K562 (cell line): Measurements from ENCODE around the gene BCAS3. TPM values are rescaled to one million over a fixed set of nuclear protein-coding genes. Genes with fewer than 3 reads are reported as not detected.

Experiments used
- ATAC-seq: fragments of 200-7000 bp; cut with Tn5 transposase; 3 replicates; pipeline ENCODE4 v1.9.1; 2020; ENCODE audit warnings: moderate library complexity
- BruUV-seq: library from RNA; stranded (reverse); fragments of 400-500 nt; replicated peaks from 2 replicates; lab custom pipeline; 2021; lab: Mats Ljungman, UMichigan
- CTCF ChIA-PET: fragments of 300-600 bp; formaldehyde crosslinking; extraction: SDS; loops from one replicate; lab custom pipeline; 2021; ENCODE audit warnings: low intra/inter-chr PET ratio; lab: Yijun Ruan, JAX
- POLR2A ChIA-PET: fragments of 300-600, 350-650 bp; sonication (Branson Sonifier 250); formaldehyde crosslinking; extraction: SDS; loops from one replicate; lab custom pipeline; 2021; ENCODE audit warnings: antibody characterized with exemption, inconsistent platforms; lab: Yijun Ruan, JAX
- DNase-seq, 4 experiments: peaks; one replicate each; pipeline versions ENCODE4 v3.0.0 to v3.0.0-alpha.2; 2011 to 2018; ENCODE audit warnings: low spot score in 3 of 4, mixed read lengths in 3 of 4; ENCODE audit errors: extremely low read depth in 1 of 4
- FAIRE-seq: peaks from 2 replicates; lab custom pipeline; 2011; peaks lifted over from hg19 to GRCh38; lab: Jason Lieb, UNC
- H2AFZ ChIP-seq: 2 replicates; pipeline ENCODE4 v1.6.0; 2011; ENCODE audit warnings: low read depth, low read length, control low read depth, inconsistent platforms
- H3K27ac ChIP-seq: fragments of 200-600 bp; 3 replicates; pipeline ENCODE4 v1.8.0; 2011; ENCODE audit warnings: low read depth, mild to moderate bottlenecking, control low read depth, inconsistent platforms, low read length, moderate library complexity, mixed read lengths; ENCODE audit errors: extremely low read depth
- H3K27me3 ChIP-seq, 2 experiments: fragments of 300-600 bp in 1 of 2; 2 replicates in 1 of 2; 3 replicates in 1 of 2; pipeline versions ENCODE4 v1.6.0 to v1.8.0; 2011; ENCODE audit warnings: inconsistent platforms in 2 of 2, low read length in 2 of 2, mild to moderate bottlenecking in 1 of 2, mixed read lengths in 1 of 2, moderate library complexity in 1 of 2; ENCODE audit not compliant: control insufficient read depth in 2 of 2, insufficient read depth in 2 of 2
- H3K36me3 ChIP-seq: fragments of 300-600 bp; 3 replicates; pipeline ENCODE4 v1.8.0; 2011; ENCODE audit warnings: mild to moderate bottlenecking, low read length, inconsistent platforms; ENCODE audit not compliant: control insufficient read depth, insufficient read depth
- H3K4me1 ChIP-seq, 2 experiments: fragments of 200-600 bp in 1 of 2; replicated peaks in 1 of 2; 2 replicates in 1 of 2; 3 replicates in 1 of 2; pipeline versions ENCODE4 v1.5.1 to v1.8.0; 2011; ENCODE audit warnings: inconsistent platforms in 2 of 2, low read length in 2 of 2, mild to moderate bottlenecking in 1 of 2, mixed read lengths in 1 of 2, moderate library complexity in 1 of 2; ENCODE audit not compliant: control insufficient read depth in 2 of 2, insufficient read depth in 2 of 2
- H3K4me2 ChIP-seq: 2 replicates; pipeline ENCODE4 v1.6.1; 2011; ENCODE audit warnings: low read length, control low read depth, inconsistent platforms, mixed read lengths; ENCODE audit not compliant: insufficient read depth
- H3K4me3 ChIP-seq: fragments of 200-600 bp; sonication (generic), shearing (Covaris generic); 2 replicates; pipeline ENCODE4 v1.5.1; 2016; ENCODE audit warnings: control low read depth, inconsistent platforms
- H3K79me2 ChIP-seq: fragments of 200-600 bp; 3 replicates; pipeline ENCODE4 v1.8.0; 2011; ENCODE audit warnings: low read length, inconsistent platforms; ENCODE audit not compliant: control insufficient read depth, insufficient read depth
- H3K9ac ChIP-seq, 2 experiments: 2 replicates each; pipeline versions ENCODE4 v1.6.0 to v1.6.1; 2011; ENCODE audit warnings: low read depth in 2 of 2, low read length in 2 of 2, control low read depth in 1 of 2, inconsistent platforms in 1 of 2, mild to moderate bottlenecking in 1 of 2, mixed read lengths in 1 of 2; ENCODE audit not compliant: insufficient read depth in 1 of 2
- H3K9me1 ChIP-seq: one replicate; pipeline ENCODE4 v1.6.0; 2011; ENCODE audit warnings: inconsistent platforms, mild to moderate bottlenecking, low read length, moderate library complexity; ENCODE audit not compliant: control insufficient read depth, insufficient read depth
- H3K9me3 ChIP-seq: replicated peaks from 2 replicates; pipeline ENCODE4 v1.5.1; 2011; ENCODE audit warnings: low read depth, low read length, inconsistent platforms; ENCODE audit not compliant: control insufficient read depth, insufficient read depth
- H4K20me1 ChIP-seq: replicated peaks from 2 replicates; pipeline ENCODE4 v1.6.1; 2011; ENCODE audit warnings: low read length, inconsistent platforms, mixed read lengths; ENCODE audit not compliant: control insufficient read depth, insufficient read depth
- ELK3 ChIP-seq: fragments of 450-650 bp; formaldehyde crosslinking; IDR thresholded peaks from 2 replicates; pipeline ENCODE4 v1.4.0; 2020; ENCODE audit warnings: mild to moderate bottlenecking
- ZBTB11 ChIP-seq, 3 experiments: fragments of 200-800 bp in 1 of 3; fragments of 250-450 bp in 1 of 3; fragments of 450-650 bp in 1 of 3; sonication (Bioruptor Pico) in 1 of 3; sonication (Bioruptor generic) in 1 of 3; formaldehyde crosslinking in 1 of 3; IDR thresholded peaks; 2 replicates each; pipeline versions ENCODE4 v1.6.1 to v1.8.0; 2016 to 2022; ENCODE audit warnings: mild to moderate bottlenecking in 2 of 3, missing genetic modification characterization in 2 of 3, missing compliant biosample characterization in 1 of 3, moderate library complexity in 1 of 3
- WGBS: fragments of 100-300 bp; shearing (Covaris generic); methylation state at CpG from one replicate; pipeline ENCODE4 v1.1.6; 2016; ENCODE audit warnings: low coverage, mixed read lengths; ENCODE audit not compliant: insufficient coverage; ENCODE audit errors: missing lambda C conversion rate; 5-methylcytosine and 5-hydroxymethylcytosine counted together
- in situ Hi-C: fragments of 300-500 bp; cut with MboI; formaldehyde crosslinking; loops from 4 replicates; pipeline ENCODE4 v1.15.0; 2018; ENCODE audit warnings: inconsistent platforms, mixed read lengths
- intact Hi-C: fragments of 100-400 bp; cut with micrococcal nuclease; formaldehyde crosslinking; loops from 2 replicates; pipeline ENCODE4 v1.14.2; 2022
- polyA plus RNA-seq, 8 experiments: library from polyadenylated mRNA; depleted of rRNA in 4 of 8; stranded (reverse) in 5 of 8; unstranded in 3 of 8; fragments of >200 nt; fragmentation: Nextera tagmentation in 2 of 8; fragmentation: Illumina TruSeq in 1 of 8; extraction: Ambion mirVana in 2 of 8; extraction: Trizol in 1 of 8; gene quantifications; 2 replicates each; pipeline versions ENCODE4 v1.2.1 to v1.2.3, GENCODE V29; 2011 to 2014; ENCODE audit warnings: inconsistent platforms in 1 of 8, missing spikeins in 1 of 8
- total RNA-seq, 7 experiments: library from RNA; depleted of rRNA in 6 of 7; stranded (reverse); fragments of >200 nt in 6 of 7; fragmentation: Illumina TruSeq in 2 of 7; extraction: Trizol in 2 of 7; gene quantifications; 2 replicates each; pipeline versions ENCODE4 v1.2.1 to v1.2.3, GENCODE V29; 2011 to 2021; ENCODE audit warnings: low replicate concordance in 1 of 7

Gene BCAS3
- total and polyA plus RNA-seq, 9 of the 15 experiments (the other 6 are each of a cell fraction or from before 2014, with no cell fraction given), result 1.9 to 5.5 (median 3.5) TPM

- no peak overlapping the region for H3K9ac ChIP-seq
- ATAC-seq (no peak), FAIRE-seq (no peak), DNase-seq (no peak)
- intact Hi-C loops, result no loop called here
- in situ Hi-C loops, result no loop called here
- no peak overlapping the region for H3K4me2 ChIP-seq
- H3K27ac ChIP-seq, result no peak overlapping the region
- CTCF ChIA-PET, result no interaction called here
- POLR2A ChIA-PET, result interaction anchor here (1.2 kb wide), 1 partner anchor 23 kb away, joined by 3 read pairs; no protein-coding TSS in a partner anchor
- H3K36me3 ChIP-seq, result no peaks in the 10 kb centered on the region
- no peaks in the 10 kb centered on the region for H3K4me1 ChIP-seq
- no peaks in the 10 kb centered on the region for H3K27me3 ChIP-seq
- H4K20me1 ChIP-seq, result no peaks in the 10 kb centered on the region
- TF ChIP-seq ELK3 (CRISPR knock-in tag) (no peak), ZBTB11 (CRISPR knock-in tag; IDR thresholded peaks at IDR 0.05) (peak in 1 of 3 experiments; percentile 82; a peak in 1 of 6 replicates)
- no peak overlapping the region for H3K4me3 ChIP-seq
- 0% methylated on average over 1 of the region's 1 CpG for WGBS
- no TSS peak for BruUV-seq
- no peak overlapping the region for H2AFZ ChIP-seq
- H3K9me3 ChIP-seq, result no peaks in the 10 kb centered on the region
- no peaks in the 10 kb centered on the region for H3K9me1 ChIP-seq
- no peaks in the 10 kb centered on the region for H3K79me2 ChIP-seq
These were observed 535.0 kb downstream of the BCAS3 start for GRCh38 chr17:61212655-61213054.
